ENCODE measurements around the gene PDGFC.

DNA sequence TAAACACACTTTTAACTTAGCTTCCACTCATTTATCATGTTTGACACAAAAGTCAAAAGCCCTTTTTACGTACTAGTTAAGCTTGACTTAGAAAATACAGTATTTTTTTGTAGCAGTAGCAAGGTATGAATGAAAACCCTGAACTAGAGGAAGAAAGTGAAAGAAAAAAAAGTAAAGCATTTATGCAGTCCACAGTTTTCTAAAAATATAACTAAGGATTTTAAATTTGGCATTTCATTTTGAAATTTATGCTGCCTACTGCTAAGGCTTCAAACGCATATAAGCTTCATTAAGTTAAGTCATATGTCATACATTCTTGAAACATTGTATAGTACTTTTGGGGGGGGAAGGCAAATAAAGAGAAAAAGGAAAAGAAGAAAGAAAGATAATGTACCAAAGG is 201.5 kb downstream of the PDGFC start:
- TF ChIP-seq, protein P1, sequence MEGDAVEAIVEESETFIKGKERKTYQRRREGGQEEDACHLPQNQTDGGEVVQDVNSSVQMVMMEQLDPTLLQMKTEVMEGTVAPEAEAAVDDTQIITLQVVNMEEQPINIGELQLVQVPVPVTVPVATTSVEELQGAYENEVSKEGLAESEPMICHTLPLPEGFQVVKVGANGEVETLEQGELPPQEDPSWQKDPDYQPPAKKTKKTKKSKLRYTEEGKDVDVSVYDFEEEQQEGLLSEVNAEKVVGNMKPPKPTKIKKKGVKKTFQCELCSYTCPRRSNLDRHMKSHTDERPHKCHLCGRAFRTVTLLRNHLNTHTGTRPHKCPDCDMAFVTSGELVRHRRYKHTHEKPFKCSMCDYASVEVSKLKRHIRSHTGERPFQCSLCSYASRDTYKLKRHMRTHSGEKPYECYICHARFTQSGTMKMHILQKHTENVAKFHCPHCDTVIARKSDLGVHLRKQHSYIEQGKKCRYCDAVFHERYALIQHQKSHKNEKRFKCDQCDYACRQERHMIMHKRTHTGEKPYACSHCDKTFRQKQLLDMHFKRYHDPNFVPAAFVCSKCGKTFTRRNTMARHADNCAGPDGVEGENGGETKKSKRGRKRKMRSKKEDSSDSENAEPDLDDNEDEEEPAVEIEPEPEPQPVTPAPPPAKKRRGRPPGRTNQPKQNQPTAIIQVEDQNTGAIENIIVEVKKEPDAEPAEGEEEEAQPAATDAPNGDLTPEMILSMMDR (IDR thresholded peaks at IDR 0.05; ENCODE audit: borderline replicate concordance, extremely low read depth, low read length, poor library complexity, severe bottlenecking) = no peak
- no peak for TF ChIP-seq EZH2 (IDR thresholded peaks at IDR 0.05; ENCODE audit: borderline replicate concordance, low read depth, low read length, severe bottlenecking)

All from DND-41 (cell line).